ENCODE results near the gene PFDN1. TPM values are rescaled to one million over a fixed set of nuclear protein-coding genes. Genes with fewer than 3 reads are reported as not detected.

Gene PFDN1
- total RNA-seq, 1 donor from 2014 or later = 57.9 TPM

- H3K27ac Mint-ChIP-seq = no peak overlapping the region
- no peaks in the 10 kb centered on the region for H3K27me3 Mint-ChIP-seq
- no peak overlapping the region for H3K4me3 Mint-ChIP-seq
- DNase-seq (ENCODE audit: extremely low spot score, unreplicated experiment) = no peak
- no peak for TF ChIP-seq CTCF (conservative IDR thresholded peaks at IDR 0.05)
- H3K36me3 Mint-ChIP-seq = peaks cover 11% of the 10 kb centered on the region
- no peaks in the 10 kb centered on the region for H3K9me3 Mint-ChIP-seq
- H3K4me1 Mint-ChIP-seq (ENCODE audit: unreplicated experiment) = peaks cover 13% of the 10 kb centered on the region
Measured at GRCh38 chr5:140259500-140259899, 43.4 kb downstream of the PFDN1 start.

GRCh38 chr5:140258873-140259272 is 44.0 kb downstream of the PFDN1 start:
- Mint-ChIP-seq H3K27me3 (no peaks in the 10 kb centered on the region), H3K4me1 (ENCODE audit: unreplicated experiment) (peaks cover 13% of the 10 kb centered on the region), H3K9me3 (no peaks in the 10 kb centered on the region), H3K27ac (no peak overlapping the region), H3K36me3 (peaks cover 11% of the 10 kb centered on the region), H3K4me3 (no peak overlapping the region)
- TF ChIP-seq CTCF (conservative IDR thresholded peaks at IDR 0.05) = no peak
- no peak for DNase-seq (ENCODE audit: extremely low spot score, unreplicated experiment)

- H3K9me3 Mint-ChIP-seq = no peaks in the 10 kb centered on the region
- no peak for TF ChIP-seq CTCF (conservative IDR thresholded peaks at IDR 0.05)
- no peaks in the 10 kb centered on the region for H3K27me3 Mint-ChIP-seq
- DNase-seq (ENCODE audit: extremely low spot score, unreplicated experiment) = no peak
- peaks cover 11% of the 10 kb centered on the region for H3K36me3 Mint-ChIP-seq
- H3K27ac Mint-ChIP-seq = no peak overlapping the region
- peaks cover 13% of the 10 kb centered on the region for H3K4me1 Mint-ChIP-seq (ENCODE audit: unreplicated experiment)
- H3K4me3 Mint-ChIP-seq = no peak overlapping the region
Measured at GRCh38 chr5:140258016-140258415, 44.9 kb downstream of the PFDN1 start.

GRCh38 chr5:140256726-140257125 is 46.2 kb downstream of the PFDN1 start:
- Mint-ChIP-seq H3K27me3 (no peaks in the 10 kb centered on the region), H3K4me3 (no peak overlapping the region), H3K27ac (no peak overlapping the region), H3K36me3 (peaks cover 17% of the 10 kb centered on the region), H3K4me1 (ENCODE audit: unreplicated experiment) (peaks cover 23% of the 10 kb centered on the region), H3K9me3 (no peaks in the 10 kb centered on the region)
- DNase-seq (ENCODE audit: extremely low spot score, unreplicated experiment) = no peak
- no peak for TF ChIP-seq CTCF (conservative IDR thresholded peaks at IDR 0.05)

GRCh38 chr5:140255460-140256157 is 47.3 kb downstream of the PFDN1 start:
- Mint-ChIP-seq H3K27me3 (no peaks in the 10 kb centered on the region), H3K9me3 (no peaks in the 10 kb centered on the region), H3K36me3 (peaks cover 18% of the 10 kb centered on the region), H3K4me3 (no peak overlapping the region), H3K27ac (no peak overlapping the region), H3K4me1 (ENCODE audit: unreplicated experiment) (peaks cover 17% of the 10 kb centered on the region)
- no peak for TF ChIP-seq CTCF (conservative IDR thresholded peaks at IDR 0.05)
- DNase-seq (ENCODE audit: extremely low spot score, unreplicated experiment) = no peak
